PC-9 (cell line): ENCODE results near the gene GLA. TPM values are rescaled to one million over a fixed set of nuclear protein-coding genes. Genes with fewer than 3 reads are reported as not detected.

Experiments used
- BruUV-seq: library from RNA; stranded (reverse); fragments of 400-500 nt; replicated peaks from 2 replicates; lab custom pipeline; 2021; lab: Mats Ljungman, UMichigan
- CTCF ChIA-PET: fragments of 300-600 bp; sonication (Branson Sonifier 250); formaldehyde crosslinking; loops from one replicate; lab custom pipeline; 2022; ENCODE audit warnings: antibody characterized with exemption; lab: Charles Lee
- POLR2A ChIA-PET: fragments of 300-600 bp; sonication (Branson Sonifier 250); formaldehyde crosslinking; loops from one replicate; lab custom pipeline; 2022; ENCODE audit warnings: antibody characterized with exemption; ENCODE audit not compliant: unreplicated experiment; lab: Charles Lee
- DNase-seq, 2 experiments: peaks; one replicate each; pipeline versions ENCODE4 v3.0.0 to v3.0.0-alpha.2; 2015 to 2022; ENCODE audit warnings: mixed read lengths in 1 of 2
- H2AFZ ChIP-seq: fragments of 200-600 bp; sonication (generic); 2 replicates; pipeline ENCODE4 v1.8.1; 2017; ENCODE audit warnings: antibody characterized with exemption
- H3F3A ChIP-seq: fragments of 200-600 bp; sonication (generic); 2 replicates; pipeline ENCODE4 v1.8.1; 2017; ENCODE audit warnings: antibody characterized with exemption, mild to moderate bottlenecking, low read depth; ENCODE audit not compliant: insufficient read depth
- H3K27ac ChIP-seq: fragments of 200-600 bp; sonication (generic); 2 replicates; pipeline ENCODE4 v1.6.1; 2016; ENCODE audit warnings: mixed run types
- H3K27me3 ChIP-seq: fragments of 200-600 bp; sonication (generic); 2 replicates; pipeline ENCODE4 v1.6.1; 2016; ENCODE audit warnings: low read depth, mixed run types; ENCODE audit not compliant: insufficient read depth
- H3K36me3 ChIP-seq: fragments of 200-600 bp; sonication (generic); 2 replicates; pipeline ENCODE4 v1.6.1; 2016; ENCODE audit warnings: low read depth, mixed run types
- H3K4me1 ChIP-seq: fragments of 200-600 bp; sonication (generic); replicated peaks from 2 replicates; pipeline ENCODE4 v1.6.1; 2016; ENCODE audit warnings: mixed run types; ENCODE audit not compliant: insufficient read depth
- H3K4me2 ChIP-seq: fragments of 200-600 bp; sonication (generic); 2 replicates; pipeline ENCODE4 v1.6.1; 2017; ENCODE audit warnings: mixed run types
- H3K4me3 ChIP-seq: fragments of 200-600 bp; sonication (generic); 2 replicates; pipeline ENCODE4 v1.6.1; 2016; ENCODE audit warnings: mixed run types
- H3K79me2 ChIP-seq: fragments of 200-600 bp; sonication (generic); 2 replicates; pipeline ENCODE4 v1.6.1; 2017; ENCODE audit warnings: low read depth, mixed run types
- H3K9me2 ChIP-seq: fragments of 200-600 bp; sonication (generic); 2 replicates; pipeline ENCODE4 v1.8.1; 2017; ENCODE audit warnings: mild to moderate bottlenecking; ENCODE audit not compliant: insufficient read depth
- H3K9me3 ChIP-seq: fragments of 200-600 bp; sonication (generic); 2 replicates; pipeline ENCODE4 v1.8.1; 2016; ENCODE audit warnings: low read depth; ENCODE audit not compliant: insufficient read depth
- H4K20me1 ChIP-seq: fragments of 200-600 bp; sonication (generic); 2 replicates; pipeline ENCODE4 v1.8.1; 2017; ENCODE audit not compliant: insufficient read depth
- EZH2 ChIP-seq: fragments of 200-600 bp; sonication (generic); IDR thresholded peaks from 2 replicates; pipeline ENCODE4 v1.8.0; 2017; ENCODE audit warnings: antibody characterized with exemption, low read depth
- intact Hi-C: fragments of 100-400 bp; cut with micrococcal nuclease; formaldehyde crosslinking; loops from one replicate; pipeline ENCODE4 v1.10.0; 2022; ENCODE audit not compliant: unreplicated experiment
- total RNA-seq: library from RNA; stranded (reverse); gene quantifications from 2 replicates; pipeline ENCODE4 v1.2.3, GENCODE V29; 2021
- TF ChIP-seq, protein P1 (sequence below): fragments of 200-600 bp; sonication (generic); conservative IDR thresholded peaks from 2 replicates; pipeline ENCODE4 v1.6.1; 2017; ENCODE audit warnings: mixed run types, antibody characterized with exemption, mild to moderate bottlenecking, moderate library complexity

GLA gene
- total RNA-seq, 1 experiment from 2014 or later = 80.5 TPM

- H4K20me1 ChIP-seq = no peaks in the 10 kb centered on the region
- H3K4me2 ChIP-seq = no peak overlapping the region
- no peaks in the 10 kb centered on the region for H3K9me3 ChIP-seq
- CTCF ChIA-PET = no interaction called here
- POLR2A ChIA-PET = no interaction called here
- H3K36me3 ChIP-seq = no peaks in the 10 kb centered on the region
- H3K4me1 ChIP-seq = 0 out of 2 replicates have a peak, but pooled peaks cover 5% of the 10 kb centered on the region
- no peak for TF ChIP-seq EZH2
- TF ChIP-seq, protein P1, sequence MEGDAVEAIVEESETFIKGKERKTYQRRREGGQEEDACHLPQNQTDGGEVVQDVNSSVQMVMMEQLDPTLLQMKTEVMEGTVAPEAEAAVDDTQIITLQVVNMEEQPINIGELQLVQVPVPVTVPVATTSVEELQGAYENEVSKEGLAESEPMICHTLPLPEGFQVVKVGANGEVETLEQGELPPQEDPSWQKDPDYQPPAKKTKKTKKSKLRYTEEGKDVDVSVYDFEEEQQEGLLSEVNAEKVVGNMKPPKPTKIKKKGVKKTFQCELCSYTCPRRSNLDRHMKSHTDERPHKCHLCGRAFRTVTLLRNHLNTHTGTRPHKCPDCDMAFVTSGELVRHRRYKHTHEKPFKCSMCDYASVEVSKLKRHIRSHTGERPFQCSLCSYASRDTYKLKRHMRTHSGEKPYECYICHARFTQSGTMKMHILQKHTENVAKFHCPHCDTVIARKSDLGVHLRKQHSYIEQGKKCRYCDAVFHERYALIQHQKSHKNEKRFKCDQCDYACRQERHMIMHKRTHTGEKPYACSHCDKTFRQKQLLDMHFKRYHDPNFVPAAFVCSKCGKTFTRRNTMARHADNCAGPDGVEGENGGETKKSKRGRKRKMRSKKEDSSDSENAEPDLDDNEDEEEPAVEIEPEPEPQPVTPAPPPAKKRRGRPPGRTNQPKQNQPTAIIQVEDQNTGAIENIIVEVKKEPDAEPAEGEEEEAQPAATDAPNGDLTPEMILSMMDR = no peak
- TSS peak; percentile 33 for BruUV-seq
- no peaks in the 10 kb centered on the region for H3K27me3 ChIP-seq
- H3F3A ChIP-seq = no peaks in the 10 kb centered on the region; the same call in 1 of the 2 replicates
- H3K79me2 ChIP-seq = no peaks in the 10 kb centered on the region
- no peak overlapping the region for H3K4me3 ChIP-seq
- no peak for DNase-seq
- H2AFZ ChIP-seq = no peak overlapping the region
- no peak overlapping the region for H3K27ac ChIP-seq
- H3K9me2 ChIP-seq = no peaks in the 10 kb centered on the region
- intact Hi-C loops = loop anchor here (5.0 to 10.0 kb wide), 2 partner anchors 178 to 665 kb away; no protein-coding TSS in a partner anchor
These were observed 11.8 kb upstream of the GLA start for GRCh38 chrX:101419489-101419888.

DNA sequence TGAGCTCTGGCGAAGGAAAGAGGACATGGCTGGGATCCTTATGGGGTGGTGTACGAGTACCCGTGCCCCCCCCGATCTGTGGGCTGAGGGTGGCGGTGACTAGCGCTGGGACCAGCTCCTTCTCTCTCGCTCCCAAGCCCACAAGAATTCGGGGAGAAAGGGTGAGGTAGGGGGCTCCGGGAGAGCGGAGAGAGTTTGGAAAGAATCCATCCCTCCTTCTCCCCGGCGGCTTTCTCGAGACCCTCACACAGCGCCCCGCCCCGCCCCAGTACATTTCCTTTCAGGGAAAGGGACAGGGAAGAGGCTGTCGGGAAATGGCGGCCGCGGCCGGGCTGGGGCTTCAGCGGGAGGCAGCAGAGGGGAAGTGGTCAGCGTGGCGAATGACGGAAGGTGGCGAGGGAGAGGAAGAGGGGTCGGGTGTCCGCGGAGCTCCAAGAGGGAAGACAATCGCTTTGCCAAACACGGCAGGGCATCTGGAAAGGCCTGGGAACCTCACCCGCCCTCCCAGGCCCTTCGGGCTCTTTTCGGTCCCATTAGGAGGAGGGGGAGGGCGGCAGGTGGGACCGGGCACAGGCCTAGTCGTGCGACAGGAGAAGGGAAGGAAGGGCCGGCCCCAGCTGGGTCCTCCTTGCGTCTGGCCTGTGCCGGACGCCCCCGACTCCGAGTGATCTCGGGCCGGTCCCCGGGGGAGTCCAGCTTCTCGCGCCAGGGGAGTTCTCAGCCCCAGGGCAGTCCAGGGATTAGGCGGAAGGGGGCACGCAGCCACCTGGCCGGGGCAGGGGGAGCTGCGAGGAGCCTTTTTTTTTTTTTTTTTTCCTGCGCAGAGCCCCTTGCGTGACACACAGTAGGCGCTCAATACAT lies 10.5 kb upstream of the GLA start:
- Histone ChIP-seq H3K36me3 (no peaks in the 10 kb centered on the region), H2AFZ (peak overlapping the region; percentile 89), H3K27ac (0 out of 2 replicates have a peak overlapping the region, but pooled peaks have one; percentile 37), H3K4me3 (peak overlapping the region; percentile 59; the same call in 1 of the 2 replicates), H4K20me1 (no peaks in the 10 kb centered on the region), H3K4me2 (peak overlapping the region; percentile 74), H3K4me1 (0 out of 2 replicates have a peak, but pooled peaks cover 5% of the 10 kb centered on the region), H3K27me3 (no peaks in the 10 kb centered on the region), H3F3A (peaks cover 5% of the 10 kb centered on the region), H3K79me2 (no peaks in the 10 kb centered on the region), H3K9me3 (no peaks in the 10 kb centered on the region), H3K9me2 (no peaks in the 10 kb centered on the region)
- TF ChIP-seq, protein P1 = no peak
- TF ChIP-seq EZH2 = no peak
- ChIA-PET POLR2A (interaction anchor here (0.6 kb wide), 1 partner anchor 9 kb away, joined by 8 read pairs; no protein-coding TSS in a partner anchor), CTCF (interaction anchor here (0.6 to 1.1 kb wide), 6 partner anchors 27 to 1921 kb away, joined by 3 to 9 read pairs (median 5); partner anchors contain the start of gene RPL36A)
- intact Hi-C loops = loop anchor here (5.0 to 10.0 kb wide), 2 partner anchors 179 to 667 kb away; no protein-coding TSS in a partner anchor
- DNase-seq = peak in 1 of 2 experiments; percentile 39
- TSS peak; percentile 87 for BruUV-seq

DNA sequence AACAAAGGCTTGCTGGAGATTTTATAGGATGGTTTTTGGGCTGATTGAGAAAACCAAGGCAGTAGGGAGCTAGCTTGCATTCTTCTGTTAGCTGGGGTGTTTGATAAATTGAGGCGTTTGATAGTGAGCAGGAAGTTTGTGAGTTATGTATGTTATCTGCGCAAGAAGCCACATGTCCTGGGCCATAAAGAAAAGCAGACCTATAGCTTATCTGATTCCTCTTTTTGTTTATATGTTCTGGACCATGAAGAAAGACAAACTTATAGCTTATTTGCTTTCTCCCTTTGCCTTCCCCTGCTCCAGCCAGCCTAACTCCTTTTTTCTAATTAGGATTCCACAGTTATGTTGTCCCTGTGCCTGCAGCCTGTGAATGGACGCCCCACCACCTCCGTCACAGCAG lies 9.5 kb upstream of the GLA start:
- Histone ChIP-seq H4K20me1 (0 out of 2 replicates have a peak, but pooled peaks cover 1% of the 10 kb centered on the region), H3K4me1 (0 out of 2 replicates have a peak, but pooled peaks cover 1% of the 10 kb centered on the region), H3K36me3 (0 out of 2 replicates have a peak, but pooled peaks cover under 1% of the 10 kb centered on the region), H2AFZ (no peak overlapping the region), H3K9me3 (no peaks in the 10 kb centered on the region), H3K4me2 (no peak overlapping the region; the same call in 1 of the 2 replicates), H3K9me2 (no peaks in the 10 kb centered on the region), H3K79me2 (peaks cover 4% of the 10 kb centered on the region; the same call in 1 of the 2 replicates), H3K4me3 (no peak overlapping the region), H3F3A (peaks cover 5% of the 10 kb centered on the region), H3K27me3 (no peaks in the 10 kb centered on the region), H3K27ac (no peak overlapping the region)
- no peak for TF ChIP-seq EZH2
- TF ChIP-seq, protein P1 = no peak
- ChIA-PET CTCF (interaction anchor here (0.6 kb wide), 1 partner anchor 502 kb away, joined by 3 read pairs; no protein-coding TSS in a partner anchor), POLR2A (interaction anchor here (0.6 kb wide), 1 partner anchor 1940 kb away, joined by 6 read pairs; no protein-coding TSS in a partner anchor)
- no TSS peak for BruUV-seq
- no peak for DNase-seq
- intact Hi-C loops = loop anchor here (5.0 to 10.0 kb wide), 2 partner anchors 180 to 668 kb away; no protein-coding TSS in a partner anchor
